IMR-90 (cell line): ENCODE results near the gene CSNK1D. TPM values are rescaled to one million over a fixed set of nuclear protein-coding genes. Genes with fewer than 3 reads are reported as not detected.
A peak's percentile ranks its signal among the peaks of the same experiment; 100 is the strongest.

Experiments
- ATAC-seq: fragments of 200-7000 bp; cut with Tn5 transposase; 2 replicates; pipeline ENCODE4 v1.9.1; 2020; ENCODE audit warnings: low read depth, mild to moderate bottlenecking, moderate library complexity
- BruUV-seq: library from RNA; stranded (reverse); fragments of 400-500 nt; replicated peaks from 2 replicates; lab custom pipeline; 2021; lab: Mats Ljungman, UMichigan
- CTCF ChIA-PET: fragments of 300-600 bp; formaldehyde crosslinking; extraction: SDS; loops from one replicate; lab custom pipeline; 2021; ENCODE audit warnings: antibody characterized with exemption; lab: Yijun Ruan, JAX
- POLR2A ChIA-PET: fragments of 300-600 bp; sonication (Branson Sonifier 250); formaldehyde crosslinking; loops from one replicate; lab custom pipeline; 2022; ENCODE audit warnings: antibody characterized with exemption; ENCODE audit not compliant: unreplicated experiment; lab: Charles Lee
- DNase-seq: peaks from one replicate; pipeline ENCODE4 v3.0.0; 2013
- H2AFZ ChIP-seq: replicated peaks from 2 replicates; pipeline ENCODE3; 2013; ENCODE audit warnings: low read length, mild to moderate bottlenecking; ENCODE audit not compliant: poor library complexity
- H2AK5ac ChIP-seq: 2 replicates; pipeline ENCODE4 v1.6.1; 2013; ENCODE audit warnings: low read depth, low read length, inconsistent platforms
- H2AK9ac ChIP-seq: replicated peaks from 2 replicates; pipeline ENCODE3; 2013; ENCODE audit warnings: mild to moderate bottlenecking, low read depth, low read length, moderate library complexity; ENCODE audit not compliant: poor library complexity
- H2BK120ac ChIP-seq: 2 replicates; pipeline ENCODE4 v1.6.1; 2013; ENCODE audit warnings: low read depth, low read length, inconsistent platforms
- H2BK15ac ChIP-seq: 3 replicates; pipeline ENCODE4 v1.6.1; 2013; ENCODE audit warnings: low read depth, low read length, inconsistent platforms
- H2BK20ac ChIP-seq: 2 replicates; pipeline ENCODE4 v1.6.1; 2013; ENCODE audit warnings: low read depth, mild to moderate bottlenecking, inconsistent platforms, low read length, moderate library complexity
- H2BK5ac ChIP-seq: 2 replicates; pipeline ENCODE4 v1.6.1; 2013; ENCODE audit warnings: mild to moderate bottlenecking, low read depth, low read length, inconsistent platforms; ENCODE audit not compliant: poor library complexity, severe bottlenecking
- H3K14ac ChIP-seq: replicated peaks from 2 replicates; pipeline ENCODE4 v1.6.1; 2013; ENCODE audit warnings: low read depth, low read length, inconsistent platforms
- H3K18ac ChIP-seq: 2 replicates; pipeline ENCODE4 v1.6.1; 2013; ENCODE audit warnings: low read depth, low read length, control low read depth
- H3K23ac ChIP-seq: 2 replicates; pipeline ENCODE4 v1.6.1; 2013; ENCODE audit warnings: low read depth, low read length, inconsistent platforms
- H3K27ac ChIP-seq: 2 replicates; pipeline ENCODE4 v1.5.1; 2013; ENCODE audit warnings: mild to moderate bottlenecking, control low read depth, low read length; ENCODE audit not compliant: insufficient read depth
- H3K27me3 ChIP-seq: 2 replicates; pipeline ENCODE4 v1.6.1; 2013; ENCODE audit warnings: low read length; ENCODE audit not compliant: control insufficient read depth, insufficient read depth
- H3K36me3 ChIP-seq: 2 replicates; pipeline ENCODE4 v1.6.1; 2013; ENCODE audit warnings: low read length, mixed read lengths; ENCODE audit not compliant: control insufficient read depth, insufficient read depth
- H3K4ac ChIP-seq: 2 replicates; pipeline ENCODE4 v1.6.1; 2013; ENCODE audit warnings: low read depth, low read length, inconsistent platforms
- H3K4me1 ChIP-seq: 2 replicates; pipeline ENCODE4 v1.6.1; 2013; ENCODE audit warnings: low read length, mixed read lengths; ENCODE audit not compliant: control insufficient read depth, insufficient read depth
- H3K4me2 ChIP-seq: 2 replicates; pipeline ENCODE4 v1.6.1; 2013; ENCODE audit warnings: low read depth, mild to moderate bottlenecking, control low read depth, low read length, moderate library complexity
- H3K4me3 ChIP-seq: 2 replicates; pipeline ENCODE4 v1.5.1; 2013; ENCODE audit warnings: low read depth, mild to moderate bottlenecking, control low read depth, low read length, moderate library complexity; ENCODE audit not compliant: insufficient read depth
- H3K56ac ChIP-seq: 2 replicates; pipeline ENCODE4 v1.6.1; 2013; ENCODE audit warnings: low read length, inconsistent platforms; ENCODE audit not compliant: insufficient read depth; ENCODE audit errors: extremely low read depth
- H3K79me1 ChIP-seq, 2 experiments: 2 replicates each; pipeline ENCODE4 v1.6.1; 2013; ENCODE audit warnings: low read length in 2 of 2, inconsistent platforms in 1 of 2, low read depth in 1 of 2
- H3K9ac ChIP-seq: 2 replicates; pipeline ENCODE4 v1.6.1; 2013; ENCODE audit warnings: low read depth, low read length, control low read depth
- H3K9me1 ChIP-seq: 2 replicates; pipeline ENCODE4 v1.6.1; 2013; ENCODE audit warnings: low read length, inconsistent platforms; ENCODE audit not compliant: insufficient read depth
- H3K9me3 ChIP-seq: 2 replicates; pipeline ENCODE4 v1.6.1; 2013; ENCODE audit warnings: low read length; ENCODE audit not compliant: control insufficient read depth, insufficient read depth
- H4K20me1 ChIP-seq: 2 replicates; pipeline ENCODE4 v1.6.1; 2013; ENCODE audit warnings: low read length, inconsistent platforms; ENCODE audit not compliant: insufficient read depth
- H4K5ac ChIP-seq: 2 replicates; pipeline ENCODE4 v1.6.1; 2013; ENCODE audit warnings: mild to moderate bottlenecking, low read depth, low read length, control low read depth
- H4K8ac ChIP-seq, 2 experiments: 2 replicates each; pipeline ENCODE4 v1.6.1; 2013; ENCODE audit warnings: low read depth in 2 of 2, low read length in 2 of 2, control low read depth in 1 of 2, inconsistent platforms in 1 of 2
- H4K91ac ChIP-seq: 2 replicates; pipeline ENCODE4 v1.6.1; 2013; ENCODE audit warnings: low read depth, low read length, inconsistent platforms; ENCODE audit not compliant: insufficient read depth
- BHLHE40 ChIP-seq: fragments of 150-350 bp; IDR thresholded peaks from 2 replicates; pipeline ENCODE4 v1.6.1; 2016; ENCODE audit warnings: mild to moderate bottlenecking, low read depth, low read length
- CEBPB ChIP-seq: IDR thresholded peaks from 2 replicates; pipeline ENCODE4 v1.6.1; 2012; ENCODE audit warnings: low read depth, low read length, improper control_type of control experiment
- CHD1 ChIP-seq: IDR thresholded peaks from 2 replicates; pipeline ENCODE4 v1.6.1; 2012; ENCODE audit warnings: low read depth, low read length, improper control_type of control experiment
- ELK1 ChIP-seq: fragments of 150-350 bp; IDR thresholded peaks from 2 replicates; pipeline ENCODE4 v1.6.1; 2016; ENCODE audit warnings: low read depth, mild to moderate bottlenecking, low read length, moderate library complexity, borderline replicate concordance
- FOS ChIP-seq: fragments of 150-350 bp; IDR thresholded peaks from 2 replicates; pipeline ENCODE4 v1.6.1; 2016; ENCODE audit warnings: low read depth, low read length
- MAZ ChIP-seq: IDR thresholded peaks from 2 replicates; pipeline ENCODE4 v1.6.1; 2012; ENCODE audit warnings: low read depth, mild to moderate bottlenecking, low read length, improper control_type of control experiment, moderate library complexity, borderline replicate concordance
- MXI1 ChIP-seq: IDR thresholded peaks from 2 replicates; pipeline ENCODE4 v1.6.1; 2012; ENCODE audit warnings: low read depth, mild to moderate bottlenecking, low read length, moderate library complexity, borderline replicate concordance
- NFE2L2 ChIP-seq: fragments of 150-350 bp; IDR thresholded peaks from 2 replicates; pipeline ENCODE4 v1.6.1; 2016; ENCODE audit warnings: low read depth, mild to moderate bottlenecking, low read length
- POLR2A ChIP-seq: IDR thresholded peaks from 2 replicates; pipeline ENCODE4 v1.6.1; 2012; ENCODE audit warnings: mild to moderate bottlenecking, low read depth, low read length
- RCOR1 ChIP-seq: IDR thresholded peaks from 2 replicates; pipeline ENCODE4 v1.6.1; 2012; ENCODE audit warnings: mild to moderate bottlenecking, low read length, improper control_type of control experiment; ENCODE audit not compliant: insufficient replicate concordance
- RFX5 ChIP-seq: IDR thresholded peaks from 2 replicates; pipeline ENCODE4 v1.8.0; 2012; ENCODE audit warnings: low read depth, mild to moderate bottlenecking, low read length, moderate library complexity
- WGBS, 2 experiments: methylation state at CpG; one replicate each; pipeline versions ENCODE4 v1.1.5 to v1.1.7; 2013; ENCODE audit warnings: missing lambda C conversion rate in 2 of 2; ENCODE audit not compliant: insufficient read length in 1 of 2; ENCODE audit errors: extremely low coverage in 2 of 2; 5-methylcytosine and 5-hydroxymethylcytosine counted together
- dilution Hi-C: fragments of 300-500 bp; cut with HindIII; formaldehyde crosslinking; loops from one replicate; pipeline ENCODE4 v1.14.3; 2018; ENCODE audit warnings: low sequenced_read_pairs; ENCODE audit not compliant: unreplicated experiment
- in situ Hi-C: fragments of 300-500 bp; cut with MboI; formaldehyde crosslinking; loops from 3 replicates; pipeline ENCODE4 v1.14.3; 2019; ENCODE audit warnings: low sequenced_read_pairs, inconsistent platforms, mixed read lengths
- intact Hi-C: fragments of 100-400 bp; cut with micrococcal nuclease; formaldehyde crosslinking; loops from 2 replicates; pipeline ENCODE4 v1.10.0; 2022
- polyA plus RNA-seq, 3 experiments: library from polyadenylated mRNA; depleted of rRNA; stranded (reverse); fragments of >200 nt; gene quantifications; 2 replicates each; pipeline ENCODE4 v1.2.3, GENCODE V29; 2012; ENCODE audit warnings: low replicate concordance in 1 of 3
- total RNA-seq: library from RNA; depleted of rRNA; stranded (reverse); fragments of >200 nt; gene quantifications from 2 replicates; pipeline ENCODE4 v1.2.3, GENCODE V29; 2012
- TF ChIP-seq, protein P1 (sequence below): fragments of 150-350 bp; IDR thresholded peaks from 2 replicates; pipeline ENCODE4 v1.6.1; 2017; ENCODE audit warnings: mild to moderate bottlenecking, antibody characterized with exemption, low read length, low read depth

The CSNK1D gene
- total and polyA plus RNA-seq, 2 of the 4 experiments (the other 2 are of a cell fraction): 47.1 to 186 TPM

- ChIA-PET POLR2A (no interaction called here), CTCF (no interaction called here)
- Histone ChIP-seq H3K4me2 (peak overlapping the region; percentile 89), H3K27me3 (no peaks in the 10 kb centered on the region), H2BK20ac (peak overlapping the region; percentile 92), H3K27ac (peak overlapping the region; percentile 98), H4K5ac (peak overlapping the region; percentile 95), H3K36me3 (no peaks in the 10 kb centered on the region), H2BK5ac (peak overlapping the region; percentile 99), H3K14ac (peak overlapping the region; percentile 94), H4K8ac (peak overlapping the region; percentile 71 to 97), H2AK5ac (peak overlapping the region; percentile 97), H3K79me1 (peaks cover 0 to 16% of the 10 kb centered on the region in 2 experiments; a peak in 2 of 4 replicates), H3K23ac (peak overlapping the region; percentile 95), H2BK15ac (peak overlapping the region; percentile 91; the same call in 2 of the 3 replicates), H3K9ac (peak overlapping the region; percentile 74), H4K91ac (peak overlapping the region; percentile 93), H3K4me3 (peak overlapping the region; percentile 37), H3K9me1 (peaks cover 13% of the 10 kb centered on the region), H3K18ac (peak overlapping the region; percentile 91), H4K20me1 (no peaks in the 10 kb centered on the region; the same call in 1 of the 2 replicates), H3K4me1 (peaks cover 26% of the 10 kb centered on the region), H2AFZ (peak overlapping the region; percentile 95), H2BK120ac (peak overlapping the region; percentile 97), H3K4ac (peak overlapping the region; percentile 97), H3K9me3 (no peaks in the 10 kb centered on the region), H2AK9ac (peak overlapping the region; percentile 95), H3K56ac (peak overlapping the region; percentile 50)
- in situ Hi-C loops (no loop called here), dilution Hi-C loops (no loop called here), intact Hi-C loops (no loop called here)
- 1% methylated on average over 15 of the region's 36 CpGs; no CpG with 5 or more reads in 1 of the 2 experiments for WGBS, 2 experiments
- ATAC-seq: peak; percentile 82
- peak; percentile 96 for DNase-seq
- TF ChIP-seq RFX5: no peak
- peak; percentile 60; the same call in 1 of the 2 replicates for TF ChIP-seq MAZ
- peak; percentile 6 for TF ChIP-seq RCOR1
- TF ChIP-seq, protein P1, sequence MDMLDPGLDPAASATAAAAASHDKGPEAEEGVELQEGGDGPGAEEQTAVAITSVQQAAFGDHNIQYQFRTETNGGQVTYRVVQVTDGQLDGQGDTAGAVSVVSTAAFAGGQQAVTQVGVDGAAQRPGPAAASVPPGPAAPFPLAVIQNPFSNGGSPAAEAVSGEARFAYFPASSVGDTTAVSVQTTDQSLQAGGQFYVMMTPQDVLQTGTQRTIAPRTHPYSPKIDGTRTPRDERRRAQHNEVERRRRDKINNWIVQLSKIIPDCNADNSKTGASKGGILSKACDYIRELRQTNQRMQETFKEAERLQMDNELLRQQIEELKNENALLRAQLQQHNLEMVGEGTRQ: no peak
- peak; percentile 65 for TF ChIP-seq POLR2A
- TF ChIP-seq NFE2L2: peak; percentile 17; the same call in 1 of the 2 replicates
- peak; percentile 40 for TF ChIP-seq BHLHE40
- peak; percentile 12; the same call in 1 of the 2 replicates for TF ChIP-seq MXI1
- TF ChIP-seq CEBPB: peak; percentile 29; the same call in 1 of the 2 replicates
- peak; percentile 31; the same call in 1 of the 2 replicates for TF ChIP-seq FOS
- peak; percentile 61; the same call in 1 of the 2 replicates for TF ChIP-seq ELK1
- TF ChIP-seq CHD1: no peak
- no TSS peak for BruUV-seq
Measured at GRCh38 chr17:82297714-82298537, 24.4 kb upstream of the CSNK1D start.
